Neural crest cell (in vitro differentiated cells): ENCODE measurements around the gene KRTAP5-10. TPM values are rescaled to one million over a fixed set of nuclear protein-coding genes. Genes with fewer than 3 reads are reported as not detected.

ENCODE experiments used
- DNase-seq: peaks from one replicate; pipeline ENCODE4 v3.0.0; 2021; ENCODE audit warnings: low read depth, mixed read lengths, low spot score
- H3K27ac Mint-ChIP-seq: one replicate; pipeline ENCODE4 v1.8.0; 2021; ENCODE audit warnings: mild to moderate bottlenecking, mixed read lengths; ENCODE audit not compliant: unreplicated experiment
- H3K27me3 Mint-ChIP-seq: 2 replicates; pipeline ENCODE4 v1.8.0; 2021; ENCODE audit warnings: low read depth, mild to moderate bottlenecking, mixed read lengths
- H3K36me3 Mint-ChIP-seq: 2 replicates; pipeline ENCODE4 v1.8.0; 2021; ENCODE audit warnings: low read depth, mild to moderate bottlenecking, mixed read lengths
- H3K4me1 Mint-ChIP-seq: 2 replicates; pipeline ENCODE4 v1.8.0; 2021; ENCODE audit warnings: mixed read lengths
- H3K4me3 Mint-ChIP-seq: one replicate; pipeline ENCODE4 v1.8.0; 2021; ENCODE audit warnings: mild to moderate bottlenecking, mixed read lengths
- H3K9me3 Mint-ChIP-seq: 2 replicates; pipeline ENCODE4 v1.8.0; 2021; ENCODE audit warnings: mixed read lengths
- total RNA-seq: library from RNA; stranded (reverse); gene quantifications from 2 replicates; pipeline ENCODE4 v1.2.1, GENCODE V29; 2021
- TF ChIP-seq, protein P1 (sequence below): fragments of 200-600 bp; sonication (generic); conservative IDR thresholded peaks from 2 replicates; pipeline ENCODE4 v1.5.0; 2021; ENCODE audit warnings: antibody characterized with exemption, mild to moderate bottlenecking

KRTAP5-10 gene
- total RNA-seq, 1 donor from 2014 or later, result not detected

DNA sequence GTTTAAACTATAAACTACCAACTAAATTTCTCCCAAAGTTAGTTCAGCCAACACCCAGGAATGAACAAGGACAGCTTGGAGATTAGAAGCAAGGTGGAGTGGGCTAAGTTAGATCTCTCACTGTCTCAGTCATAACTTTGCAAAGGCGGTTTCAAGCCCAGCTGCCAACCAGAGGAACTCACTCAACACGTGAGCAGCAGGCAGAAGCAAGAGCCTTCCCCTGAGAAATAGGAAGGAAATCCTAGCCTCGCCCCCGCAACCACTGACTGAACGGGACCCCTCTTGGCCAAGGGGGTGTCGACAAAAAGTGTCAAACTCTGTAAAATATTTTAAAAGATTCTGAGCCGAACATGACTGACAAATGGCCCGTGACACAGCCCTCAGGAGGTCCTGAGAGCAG is 21.5 kb upstream of the KRTAP5-10 start:
- H3K27me3 Mint-ChIP-seq, result no peaks in the 10 kb centered on the region
- H3K4me3 Mint-ChIP-seq, result no peak overlapping the region
- H3K9me3 Mint-ChIP-seq, result peaks cover 6% of the 10 kb centered on the region
- TF ChIP-seq, protein P1, sequence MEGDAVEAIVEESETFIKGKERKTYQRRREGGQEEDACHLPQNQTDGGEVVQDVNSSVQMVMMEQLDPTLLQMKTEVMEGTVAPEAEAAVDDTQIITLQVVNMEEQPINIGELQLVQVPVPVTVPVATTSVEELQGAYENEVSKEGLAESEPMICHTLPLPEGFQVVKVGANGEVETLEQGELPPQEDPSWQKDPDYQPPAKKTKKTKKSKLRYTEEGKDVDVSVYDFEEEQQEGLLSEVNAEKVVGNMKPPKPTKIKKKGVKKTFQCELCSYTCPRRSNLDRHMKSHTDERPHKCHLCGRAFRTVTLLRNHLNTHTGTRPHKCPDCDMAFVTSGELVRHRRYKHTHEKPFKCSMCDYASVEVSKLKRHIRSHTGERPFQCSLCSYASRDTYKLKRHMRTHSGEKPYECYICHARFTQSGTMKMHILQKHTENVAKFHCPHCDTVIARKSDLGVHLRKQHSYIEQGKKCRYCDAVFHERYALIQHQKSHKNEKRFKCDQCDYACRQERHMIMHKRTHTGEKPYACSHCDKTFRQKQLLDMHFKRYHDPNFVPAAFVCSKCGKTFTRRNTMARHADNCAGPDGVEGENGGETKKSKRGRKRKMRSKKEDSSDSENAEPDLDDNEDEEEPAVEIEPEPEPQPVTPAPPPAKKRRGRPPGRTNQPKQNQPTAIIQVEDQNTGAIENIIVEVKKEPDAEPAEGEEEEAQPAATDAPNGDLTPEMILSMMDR, result no peak
- H3K36me3 Mint-ChIP-seq, result peaks cover 2% of the 10 kb centered on the region
- H3K4me1 Mint-ChIP-seq, result no peaks in the 10 kb centered on the region
- no peak overlapping the region for H3K27ac Mint-ChIP-seq
- no peak for DNase-seq

- Mint-ChIP-seq H3K27me3 (no peaks in the 10 kb centered on the region), H3K9me3 (peaks cover 6% of the 10 kb centered on the region), H3K4me3 (no peak overlapping the region), H3K36me3 (peaks cover 2% of the 10 kb centered on the region), H3K4me1 (no peaks in the 10 kb centered on the region), H3K27ac (no peak overlapping the region)
- TF ChIP-seq, protein P1, result no peak
- DNase-seq, result no peak
Observed at GRCh38 chr11:71544525-71545214, 20.7 kb upstream of the KRTAP5-10 start.

DNA sequence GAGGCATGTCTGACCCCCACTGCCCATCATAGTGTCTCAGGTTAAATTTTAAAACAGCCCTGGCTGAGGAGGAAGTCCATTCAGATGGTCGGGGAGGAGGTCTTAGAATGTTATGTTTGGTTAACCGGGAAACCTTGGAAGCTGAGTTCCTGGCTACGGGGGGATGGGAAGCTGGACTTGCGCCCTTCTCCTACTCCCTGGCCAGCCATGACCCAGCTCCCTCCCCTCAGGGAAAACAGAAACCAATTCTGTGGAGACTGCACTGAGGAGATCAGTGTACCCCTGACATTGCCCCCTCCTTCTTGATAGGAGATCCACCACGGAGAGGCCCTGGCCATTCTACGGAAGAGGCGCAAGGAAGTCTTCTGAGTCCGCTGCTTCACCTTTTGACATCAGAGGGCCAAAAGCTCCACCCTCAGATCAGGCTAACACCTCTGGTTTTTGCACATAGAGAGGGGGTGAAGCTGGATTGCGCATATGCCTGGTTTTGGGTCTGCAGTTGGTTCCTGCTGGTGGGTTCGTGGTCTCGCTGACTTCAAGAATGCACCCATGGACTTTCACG is 19.9 kb upstream of the KRTAP5-10 start:
- Mint-ChIP-seq H3K27me3 (no peaks in the 10 kb centered on the region), H3K9me3 (peaks cover 6% of the 10 kb centered on the region), H3K27ac (no peak overlapping the region), H3K36me3 (peaks cover 2% of the 10 kb centered on the region), H3K4me1 (no peaks in the 10 kb centered on the region), H3K4me3 (no peak overlapping the region)
- no peak for DNase-seq
- TF ChIP-seq, protein P1, result no peak

- TF ChIP-seq, protein P1, result no peak
- no peak within 1 kb of the TSS for H3K27ac Mint-ChIP-seq
- H3K4me1 Mint-ChIP-seq, result no peaks in the 10 kb centered on the region
- peaks cover 6% of the 10 kb centered on the region for H3K9me3 Mint-ChIP-seq
- no peak for DNase-seq
- no peaks in the 10 kb centered on the region for H3K27me3 Mint-ChIP-seq
- H3K36me3 Mint-ChIP-seq, result peaks cover 2% of the 10 kb centered on the region
- no peak within 1 kb of the TSS for H3K4me3 Mint-ChIP-seq
Observed at GRCh38 chr11:71548120-71548519, 17.2 kb upstream of the KRTAP5-10 start, which contains the start of gene KRTAP5-9. Gene KRTAP5-9, plus strand, starts transcription at chr11:71548420. Its CDS starts 238 bp downstream, at chr11:71548658.

DNA sequence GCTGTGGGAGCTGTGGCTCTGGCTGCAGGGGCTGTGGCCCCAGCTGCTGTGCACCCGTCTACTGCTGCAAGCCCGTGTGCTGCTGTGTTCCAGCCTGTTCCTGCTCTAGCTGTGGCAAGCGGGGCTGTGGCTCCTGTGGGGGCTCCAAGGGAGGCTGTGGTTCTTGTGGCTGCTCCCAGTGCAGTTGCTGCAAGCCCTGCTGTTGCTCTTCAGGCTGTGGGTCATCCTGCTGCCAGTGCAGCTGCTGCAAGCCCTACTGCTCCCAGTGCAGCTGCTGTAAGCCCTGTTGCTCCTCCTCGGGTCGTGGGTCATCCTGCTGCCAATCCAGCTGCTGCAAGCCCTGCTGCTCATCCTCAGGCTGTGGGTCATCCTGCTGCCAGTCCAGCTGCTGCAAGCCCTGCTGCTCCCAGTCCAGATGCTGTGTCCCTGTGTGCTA is 16.6 kb upstream of the KRTAP5-10 start:
- Mint-ChIP-seq H3K27me3 (no peaks in the 10 kb centered on the region), H3K4me3 (no peak overlapping the region), H3K9me3 (peaks cover 6% of the 10 kb centered on the region), H3K4me1 (no peaks in the 10 kb centered on the region), H3K36me3 (no peaks in the 10 kb centered on the region), H3K27ac (no peak overlapping the region)
- TF ChIP-seq, protein P1, result no peak
- no peak for DNase-seq
